MG63 (cell line): ENCODE results near the gene POLR1A. TPM values are rescaled to one million over a fixed set of nuclear protein-coding genes. Genes with fewer than 3 reads are reported as not detected.

Experiments
- total RNA-seq: library from RNA; depleted of rRNA; stranded (reverse); fragments of >200 nt; shearing (Covaris generic); gene quantifications from 2 replicates; pipeline ENCODE4 v1.2.3, GENCODE V29; 2014; ENCODE audit warnings: low replicate concordance; rRNA removed

POLR1A gene
- total RNA-seq, 1 experiment from 2014 or later: 8.9 TPM

Other genes starting within 250 kb of the POLR1A start
- gene ST3GAL5, start 216.9 kb downstream of the POLR1A start, total RNA-seq: 2.1 and 10.0 TPM in 2 replicates
- gene PTCD3, start 349 bp upstream of the POLR1A start, total RNA-seq: 50.6 and 78.4 TPM in 2 replicates
- gene IMMT, start 89.6 kb upstream of the POLR1A start, total RNA-seq: 54.4 and 57.5 TPM in 2 replicates
- gene MRPL35, start 93.6 kb upstream of the POLR1A start, total RNA-seq: 75.5 and 77.0 TPM in 2 replicates
- 0.95 and 2.7 TPM in 2 replicates for gene REEP1, start 231.7 kb upstream of the POLR1A start, total RNA-seq